K562 (cell line): ENCODE results near the gene FOXP4. TPM values are rescaled to one million over a fixed set of nuclear protein-coding genes. Genes with fewer than 3 reads are reported as not detected.

ENCODE experiments used
- ARID3A ChIP-seq: IDR thresholded peaks from 2 replicates; pipeline ENCODE4 v1.6.1; 2012; ENCODE audit warnings: low read depth, low read length, improper control_type of control experiment, borderline replicate concordance
- CBX5 ChIP-seq: IDR thresholded peaks from 2 replicates; pipeline ENCODE4 v1.6.1; 2014; ENCODE audit warnings: low read depth, borderline replicate concordance
- CTBP1 ChIP-seq: fragments of 450-650 bp; IDR thresholded peaks from 2 replicates; pipeline ENCODE4 v1.6.1; 2016; ENCODE audit warnings: borderline replicate concordance
- DMBX1 ChIP-seq: fragments of 250-450 bp; sonication (Bioruptor Pico); IDR thresholded peaks from 2 replicates; pipeline ENCODE4 v1.8.0; 2022; ENCODE audit warnings: inconsistent platforms, mild to moderate bottlenecking, moderate library complexity, borderline replicate concordance
- ETV5 ChIP-seq: sonication (generic); formaldehyde crosslinking; IDR thresholded peaks from 2 replicates; pipeline ENCODE4 v1.4.0; 2020; ENCODE audit warnings: low read depth, mild to moderate bottlenecking, missing genetic modification reagents
- FOXK1 ChIP-seq: sonication (generic); formaldehyde crosslinking; IDR thresholded peaks from 2 replicates; pipeline ENCODE4 v1.8.0; 2022; ENCODE audit warnings: missing genetic modification reagents, mild to moderate bottlenecking, borderline replicate concordance
- LEF1 ChIP-seq: fragments of 450-650 bp; IDR thresholded peaks from 2 replicates; pipeline ENCODE4 v1.6.1; 2016; ENCODE audit warnings: mild to moderate bottlenecking
- MAX ChIP-seq: sonication (generic); formaldehyde crosslinking; IDR thresholded peaks from 2 replicates; pipeline ENCODE4 v1.9.0; 2022; ENCODE audit warnings: mild to moderate bottlenecking, missing genetic modification reagents
- PTTG1 ChIP-seq: fragments of 450-650 bp; IDR thresholded peaks from 2 replicates; pipeline ENCODE4 v1.6.1; 2016; ENCODE audit warnings: low read depth, mild to moderate bottlenecking, missing genetic modification characterization, missing compliant biosample characterization
- RBM39 ChIP-seq: fragments of 200-400 bp; formaldehyde crosslinking; optimal IDR thresholded peaks from 2 replicates; pipeline ENCODE3; 2018; ENCODE audit warnings: low read depth, low read length
- SMAD1 ChIP-seq: fragments of 150-350 bp; IDR thresholded peaks from 2 replicates; pipeline ENCODE4 v1.6.1; 2014; ENCODE audit warnings: low read length, low read depth; ENCODE audit not compliant: partially characterized antibody
- TAF15 ChIP-seq: fragments of 200-400 bp; formaldehyde crosslinking; IDR thresholded peaks from 2 replicates; pipeline ENCODE4 v1.6.1; 2017; ENCODE audit warnings: mild to moderate bottlenecking, low read depth, low read length, moderate library complexity
- TBP ChIP-seq: optimal IDR thresholded peaks from 2 replicates; pipeline ENCODE3; 2011; ENCODE audit warnings: low read depth, low read length, improper control_type of control experiment
- ZNF507 ChIP-seq: conservative IDR thresholded peaks from 2 replicates; pipeline ENCODE4 v1.6.1; 2017; ENCODE audit warnings: missing genetic modification characterization, missing compliant biosample characterization
- polyA plus RNA-seq, 8 experiments: library from polyadenylated mRNA; depleted of rRNA in 4 of 8; stranded (reverse) in 5 of 8; unstranded in 3 of 8; fragments of >200 nt; fragmentation: Nextera tagmentation in 2 of 8; fragmentation: Illumina TruSeq in 1 of 8; extraction: Ambion mirVana in 2 of 8; extraction: Trizol in 1 of 8; gene quantifications; 2 replicates each; pipeline versions ENCODE4 v1.2.1 to v1.2.3, GENCODE V29; 2011 to 2014; ENCODE audit warnings: inconsistent platforms in 1 of 8, missing spikeins in 1 of 8
- total RNA-seq, 7 experiments: library from RNA; depleted of rRNA in 6 of 7; stranded (reverse); fragments of >200 nt in 6 of 7; fragmentation: Illumina TruSeq in 2 of 7; extraction: Trizol in 2 of 7; gene quantifications; 2 replicates each; pipeline versions ENCODE4 v1.2.1 to v1.2.3, GENCODE V29; 2011 to 2021; ENCODE audit warnings: low replicate concordance in 1 of 7
- TF ChIP-seq, protein P1 (sequence below): sonication (generic); formaldehyde crosslinking; IDR thresholded peaks from 2 replicates; pipeline ENCODE4 v1.4.0; 2020; ENCODE audit warnings: mild to moderate bottlenecking, missing genetic modification reagents
- TF ChIP-seq, protein P2 (sequence below): fragments of 250-450 bp; sonication (Bioruptor Pico); IDR thresholded peaks from 2 replicates; pipeline ENCODE4 v1.8.0; 2022; ENCODE audit warnings: inconsistent platforms, mild to moderate bottlenecking, moderate library complexity, borderline replicate concordance
- TF ChIP-seq, protein P3 (sequence below), 2 experiments: fragments of 450-650 bp; conservative IDR thresholded peaks; 2 replicates each; pipeline ENCODE4 v1.6.1; 2017; ENCODE audit warnings: mild to moderate bottlenecking in 2 of 2, moderate library complexity in 2 of 2
- TF ChIP-seq, protein P4 (sequence below): sonication (generic); formaldehyde crosslinking; IDR thresholded peaks from 2 replicates; pipeline ENCODE4 v1.8.0; 2022; ENCODE audit warnings: mild to moderate bottlenecking, missing genetic modification reagents

Gene FOXP4
- total and polyA plus RNA-seq, 9 of the 15 experiments (the other 6 are each of a cell fraction or from before 2014, with no cell fraction given) = 0.11 to 29.4 (median 2.3) TPM

DNA sequence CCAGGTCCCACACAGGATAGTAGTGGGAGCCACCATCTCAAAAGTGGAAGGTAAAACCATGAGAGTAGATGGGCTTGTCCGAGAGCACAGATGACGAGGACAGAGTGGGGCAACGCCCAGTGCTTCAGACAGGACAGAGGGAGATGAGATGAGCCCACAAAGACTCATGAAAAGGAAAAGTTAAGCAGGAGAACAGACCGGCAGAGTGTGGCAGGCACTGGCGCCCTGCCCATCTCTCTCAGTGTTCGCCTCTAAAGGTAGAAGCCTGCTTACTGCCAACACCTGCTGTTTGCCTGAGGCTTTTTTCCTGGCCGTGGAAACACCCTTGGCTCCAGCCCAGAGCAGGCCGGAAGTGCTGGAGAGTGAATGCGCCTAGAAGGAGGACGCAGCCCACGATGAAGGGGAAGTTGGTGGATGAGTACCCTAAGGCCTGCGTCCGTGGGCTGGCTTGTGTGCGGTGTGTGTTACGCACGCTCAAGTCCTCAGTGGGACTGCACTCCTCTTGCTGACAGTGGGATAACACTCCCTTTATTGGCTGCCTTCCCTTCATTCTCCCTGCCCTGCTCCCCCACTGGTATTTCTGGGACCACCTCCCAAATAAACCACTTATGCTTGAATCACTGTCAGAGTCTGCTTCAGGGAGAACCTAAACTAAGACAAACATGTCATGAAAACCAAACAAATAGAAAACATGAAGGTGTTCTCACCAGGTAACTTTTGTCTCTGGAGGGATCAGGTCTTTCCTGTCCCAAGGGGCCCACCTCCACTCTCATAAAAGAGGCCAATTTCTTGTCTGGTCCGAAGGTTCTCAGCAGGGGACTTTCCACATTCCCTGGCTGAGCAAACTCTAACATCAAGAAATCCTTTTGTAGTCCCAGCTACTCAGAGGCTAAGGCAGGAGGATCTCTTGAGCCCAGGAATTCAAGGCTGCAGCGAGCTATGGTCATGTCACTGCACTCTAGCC, 9.1 kb upstream of the FOXP4 start (continued):
- TF ChIP-seq, protein P1, sequence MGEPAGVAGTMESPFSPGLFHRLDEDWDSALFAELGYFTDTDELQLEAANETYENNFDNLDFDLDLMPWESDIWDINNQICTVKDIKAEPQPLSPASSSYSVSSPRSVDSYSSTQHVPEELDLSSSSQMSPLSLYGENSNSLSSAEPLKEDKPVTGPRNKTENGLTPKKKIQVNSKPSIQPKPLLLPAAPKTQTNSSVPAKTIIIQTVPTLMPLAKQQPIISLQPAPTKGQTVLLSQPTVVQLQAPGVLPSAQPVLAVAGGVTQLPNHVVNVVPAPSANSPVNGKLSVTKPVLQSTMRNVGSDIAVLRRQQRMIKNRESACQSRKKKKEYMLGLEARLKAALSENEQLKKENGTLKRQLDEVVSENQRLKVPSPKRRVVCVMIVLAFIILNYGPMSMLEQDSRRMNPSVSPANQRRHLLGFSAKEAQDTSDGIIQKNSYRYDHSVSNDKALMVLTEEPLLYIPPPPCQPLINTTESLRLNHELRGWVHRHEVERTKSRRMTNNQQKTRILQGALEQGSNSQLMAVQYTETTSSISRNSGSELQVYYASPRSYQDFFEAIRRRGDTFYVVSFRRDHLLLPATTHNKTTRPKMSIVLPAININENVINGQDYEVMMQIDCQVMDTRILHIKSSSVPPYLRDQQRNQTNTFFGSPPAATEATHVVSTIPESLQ (CRISPR knock-in tag) = no peak
- TF ChIP-seq CBX5 (no peak), ZNF507 (no peak), DMBX1 (CRISPR knock-in tag) (no peak), SMAD1 (no peak), TBP (no peak), MAX (CRISPR knock-in tag) (no peak), ETV5 (peak; percentile 49; the same call in 1 of the 2 replicates), ARID3A (no peak), FOXK1 (CRISPR knock-in tag) (no peak), LEF1 (no peak), PTTG1 (tag) (no peak), CTBP1 (peak; percentile 51; the same call in 1 of the 2 replicates), RBM39 (no peak), TAF15 (no peak)
- TF ChIP-seq, protein P2, sequence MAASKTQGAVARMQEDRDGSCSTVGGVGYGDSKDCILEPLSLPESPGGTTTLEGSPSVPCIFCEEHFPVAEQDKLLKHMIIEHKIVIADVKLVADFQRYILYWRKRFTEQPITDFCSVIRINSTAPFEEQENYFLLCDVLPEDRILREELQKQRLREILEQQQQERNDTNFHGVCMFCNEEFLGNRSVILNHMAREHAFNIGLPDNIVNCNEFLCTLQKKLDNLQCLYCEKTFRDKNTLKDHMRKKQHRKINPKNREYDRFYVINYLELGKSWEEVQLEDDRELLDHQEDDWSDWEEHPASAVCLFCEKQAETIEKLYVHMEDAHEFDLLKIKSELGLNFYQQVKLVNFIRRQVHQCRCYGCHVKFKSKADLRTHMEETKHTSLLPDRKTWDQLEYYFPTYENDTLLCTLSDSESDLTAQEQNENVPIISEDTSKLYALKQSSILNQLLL (CRISPR knock-in tag) = no peak
- TF ChIP-seq, protein P3, sequence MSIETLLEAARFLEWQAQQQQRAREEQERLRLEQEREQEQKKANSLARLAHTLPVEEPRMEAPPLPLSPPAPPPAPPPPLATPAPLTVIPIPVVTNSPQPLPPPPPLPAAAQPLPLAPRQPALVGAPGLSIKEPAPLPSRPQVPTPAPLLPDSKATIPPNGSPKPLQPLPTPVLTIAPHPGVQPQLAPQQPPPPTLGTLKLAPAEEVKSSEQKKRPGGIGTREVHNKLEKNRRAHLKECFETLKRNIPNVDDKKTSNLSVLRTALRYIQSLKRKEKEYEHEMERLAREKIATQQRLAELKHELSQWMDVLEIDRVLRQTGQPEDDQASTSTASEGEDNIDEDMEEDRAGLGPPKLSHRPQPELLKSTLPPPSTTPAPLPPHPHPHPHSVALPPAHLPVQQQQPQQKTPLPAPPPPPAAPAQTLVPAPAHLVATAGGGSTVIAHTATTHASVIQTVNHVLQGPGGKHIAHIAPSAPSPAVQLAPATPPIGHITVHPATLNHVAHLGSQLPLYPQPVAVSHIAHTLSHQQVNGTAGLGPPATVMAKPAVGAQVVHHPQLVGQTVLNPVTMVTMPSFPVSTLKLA (conservative IDR thresholded peaks at IDR 0.05) = no peak
- TF ChIP-seq, protein P4, sequence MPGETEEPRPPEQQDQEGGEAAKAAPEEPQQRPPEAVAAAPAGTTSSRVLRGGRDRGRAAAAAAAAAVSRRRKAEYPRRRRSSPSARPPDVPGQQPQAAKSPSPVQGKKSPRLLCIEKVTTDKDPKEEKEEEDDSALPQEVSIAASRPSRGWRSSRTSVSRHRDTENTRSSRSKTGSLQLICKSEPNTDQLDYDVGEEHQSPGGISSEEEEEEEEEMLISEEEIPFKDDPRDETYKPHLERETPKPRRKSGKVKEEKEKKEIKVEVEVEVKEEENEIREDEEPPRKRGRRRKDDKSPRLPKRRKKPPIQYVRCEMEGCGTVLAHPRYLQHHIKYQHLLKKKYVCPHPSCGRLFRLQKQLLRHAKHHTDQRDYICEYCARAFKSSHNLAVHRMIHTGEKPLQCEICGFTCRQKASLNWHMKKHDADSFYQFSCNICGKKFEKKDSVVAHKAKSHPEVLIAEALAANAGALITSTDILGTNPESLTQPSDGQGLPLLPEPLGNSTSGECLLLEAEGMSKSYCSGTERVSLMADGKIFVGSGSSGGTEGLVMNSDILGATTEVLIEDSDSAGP (CRISPR knock-in tag) = no peak
